NB4 (cell line): ENCODE results near the gene FHL3.

Source experiments
- CTCF ChIP-seq: IDR thresholded peaks from one replicate; pipeline ENCODE4 v1.5.1; 2012; ENCODE audit warnings: low read depth, low read length
- POLR2A ChIP-seq: IDR thresholded peaks from 2 replicates; pipeline ENCODE4 v1.6.1; 2011; ENCODE audit warnings: mild to moderate bottlenecking; ENCODE audit not compliant: insufficient read length; ENCODE audit errors: extremely low read depth

GRCh38 chr1:38012363-38013226 is 7.3 kb upstream of the FHL3 start, which contains the start of gene UTP11:
- TF ChIP-seq POLR2A: peak; percentile 67
- no peak for TF ChIP-seq CTCF
